Cardiac muscle cell (in vitro differentiated cells and primary cell): ENCODE results near the gene CEBPZOS. TPM values are rescaled to one million over a fixed set of nuclear protein-coding genes. Genes with fewer than 3 reads are reported as not detected.

ENCODE experiments used
- DNase-seq, 2 donors: peaks; one replicate each; pipeline versions ENCODE4 v3.0.0 to v3.0.0-alpha.2; 2010 to 2017; ENCODE audit warnings: low read depth in 1 of 2, low spot score in 1 of 2
- H3K27ac ChIP-seq: fragments of 200-600 bp; sonication (generic); 2 replicates; pipeline ENCODE4 v1.5.1; 2016
- H3K27me3 ChIP-seq: fragments of 200-600 bp; sonication (generic); 2 replicates; pipeline ENCODE4 v1.6.0; 2016; ENCODE audit warnings: control low read depth
- H3K36me3 ChIP-seq: fragments of 200-600 bp; sonication (generic); 2 replicates; pipeline ENCODE4 v1.5.1; 2016; ENCODE audit warnings: control low read depth
- H3K4me1 ChIP-seq: fragments of 200-600 bp; sonication (generic); 2 replicates; pipeline ENCODE4 v1.8.1; 2017; ENCODE audit warnings: low read depth, mild to moderate bottlenecking, mixed run types
- H3K4me3 ChIP-seq: fragments of 200-600 bp; sonication (generic); 2 replicates; pipeline ENCODE4 v1.5.1; 2016; ENCODE audit warnings: mild to moderate bottlenecking
- H3K9me3 ChIP-seq: fragments of 200-600 bp; sonication (generic); 2 replicates; pipeline ENCODE4 v1.5.1; 2017; ENCODE audit warnings: low read depth, mild to moderate bottlenecking, control low read depth
- polyA plus RNA-seq: library from polyadenylated mRNA; unstranded; fragments of >200 nt; fragmentation: Nextera tagmentation; extraction: Ambion mirVana; gene quantifications from 2 replicates; pipeline ENCODE4 v1.2.1, GENCODE V29; 2016
- total RNA-seq: library from RNA; depleted of rRNA; stranded (reverse); fragments of >200 nt; gene quantifications from 2 replicates; pipeline ENCODE4 v1.2.3, GENCODE V29; 2016
- TF ChIP-seq, protein P1 (sequence below): IDR thresholded peaks from 2 replicates; pipeline ENCODE4 v1.5.1; 2012; ENCODE audit warnings: low read depth, mild to moderate bottlenecking, low read length

The CEBPZOS gene
- total and polyA plus RNA-seq, 2 experiments from 2014 or later, result 10.6 to 25.4 TPM

GRCh38 chr2:37231241-37232130 lies 35.2 kb downstream of the CEBPZOS start, which contains the start of the genes CEBPZ and NDUFAF7:
CEBPZ (minus strand) TSS chr2:37231596; CDS start chr2:37231567, 29 bp downstream.
NDUFAF7 (plus strand) TSS chr2:37231658; CDS start chr2:37231706, 48 bp downstream.
- Histone ChIP-seq H3K9me3 (no peaks in the 10 kb centered on the region), H3K4me3 (peak within 1 kb of the TSS; percentile 95), H3K27ac (peak within 1 kb of the TSS; percentile 90), H3K36me3 (peaks cover 17% of the 10 kb centered on the region), H3K4me1 (peaks cover 5% of the 10 kb centered on the region), H3K27me3 (no peaks in the 10 kb centered on the region)
- DNase-seq, result peak; percentile 94
- TF ChIP-seq, protein P1, sequence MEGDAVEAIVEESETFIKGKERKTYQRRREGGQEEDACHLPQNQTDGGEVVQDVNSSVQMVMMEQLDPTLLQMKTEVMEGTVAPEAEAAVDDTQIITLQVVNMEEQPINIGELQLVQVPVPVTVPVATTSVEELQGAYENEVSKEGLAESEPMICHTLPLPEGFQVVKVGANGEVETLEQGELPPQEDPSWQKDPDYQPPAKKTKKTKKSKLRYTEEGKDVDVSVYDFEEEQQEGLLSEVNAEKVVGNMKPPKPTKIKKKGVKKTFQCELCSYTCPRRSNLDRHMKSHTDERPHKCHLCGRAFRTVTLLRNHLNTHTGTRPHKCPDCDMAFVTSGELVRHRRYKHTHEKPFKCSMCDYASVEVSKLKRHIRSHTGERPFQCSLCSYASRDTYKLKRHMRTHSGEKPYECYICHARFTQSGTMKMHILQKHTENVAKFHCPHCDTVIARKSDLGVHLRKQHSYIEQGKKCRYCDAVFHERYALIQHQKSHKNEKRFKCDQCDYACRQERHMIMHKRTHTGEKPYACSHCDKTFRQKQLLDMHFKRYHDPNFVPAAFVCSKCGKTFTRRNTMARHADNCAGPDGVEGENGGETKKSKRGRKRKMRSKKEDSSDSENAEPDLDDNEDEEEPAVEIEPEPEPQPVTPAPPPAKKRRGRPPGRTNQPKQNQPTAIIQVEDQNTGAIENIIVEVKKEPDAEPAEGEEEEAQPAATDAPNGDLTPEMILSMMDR, result no peak

DNA sequence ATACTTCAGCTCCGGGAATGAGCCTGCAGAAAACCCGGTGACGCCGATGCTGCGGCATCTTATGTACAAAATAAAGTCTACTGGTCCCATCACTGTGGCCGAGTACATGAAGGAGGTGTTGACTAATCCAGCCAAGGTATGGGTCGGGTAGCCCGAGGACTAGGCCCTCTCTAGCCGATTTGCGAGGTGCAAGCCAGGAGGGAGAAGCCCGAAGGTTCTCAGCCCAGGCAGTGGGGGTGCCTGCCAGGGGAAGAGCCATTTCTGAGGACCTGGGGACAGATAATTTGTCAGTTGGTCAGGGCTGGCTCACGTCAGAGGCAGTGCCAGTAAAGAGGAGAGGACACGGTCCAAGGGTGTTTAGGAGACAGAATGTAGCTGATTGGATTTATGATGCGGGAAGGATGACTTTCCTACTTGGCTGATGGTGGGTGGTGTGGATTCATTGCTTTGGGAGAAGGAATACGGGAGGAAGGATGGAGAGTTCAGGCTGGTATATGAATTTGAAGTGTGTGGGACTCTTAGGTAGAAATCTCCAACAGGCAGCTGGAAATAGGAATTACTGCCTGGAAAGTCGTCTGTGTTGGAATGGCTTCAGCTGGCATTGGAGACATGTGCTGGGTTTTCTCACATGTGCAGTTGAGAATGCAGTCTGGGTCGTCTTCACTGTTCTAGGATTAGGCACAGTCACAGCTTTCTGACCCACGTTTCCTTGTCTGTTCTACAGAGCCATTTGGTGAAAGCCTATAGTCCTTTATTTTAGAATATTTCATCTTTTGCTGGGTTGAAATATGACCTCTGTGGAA lies 36.0 kb downstream of the CEBPZOS start:
- H3K4me1 ChIP-seq, result peaks cover 5% of the 10 kb centered on the region
- no peaks in the 10 kb centered on the region for H3K9me3 ChIP-seq
- no peaks in the 10 kb centered on the region for H3K27me3 ChIP-seq
- peaks cover 13% of the 10 kb centered on the region for H3K36me3 ChIP-seq
- TF ChIP-seq, protein P1, result no peak
- peak in 1 of 2 donors; percentile 15 for DNase-seq
- H3K4me3 ChIP-seq, result peak overlapping the region; percentile 95
- peak overlapping the region; percentile 90 for H3K27ac ChIP-seq

- Histone ChIP-seq H3K9me3 (no peaks in the 10 kb centered on the region), H3K4me3 (no peak overlapping the region), H3K4me1 (no peaks in the 10 kb centered on the region), H3K36me3 (peaks cover 62% of the 10 kb centered on the region), H3K27ac (no peak overlapping the region), H3K27me3 (no peaks in the 10 kb centered on the region)
- TF ChIP-seq, protein P1, result no peak
- no peak for DNase-seq
These were observed 47.1 kb downstream of the CEBPZOS start for GRCh38 chr2:37243435-37243834.

DNA sequence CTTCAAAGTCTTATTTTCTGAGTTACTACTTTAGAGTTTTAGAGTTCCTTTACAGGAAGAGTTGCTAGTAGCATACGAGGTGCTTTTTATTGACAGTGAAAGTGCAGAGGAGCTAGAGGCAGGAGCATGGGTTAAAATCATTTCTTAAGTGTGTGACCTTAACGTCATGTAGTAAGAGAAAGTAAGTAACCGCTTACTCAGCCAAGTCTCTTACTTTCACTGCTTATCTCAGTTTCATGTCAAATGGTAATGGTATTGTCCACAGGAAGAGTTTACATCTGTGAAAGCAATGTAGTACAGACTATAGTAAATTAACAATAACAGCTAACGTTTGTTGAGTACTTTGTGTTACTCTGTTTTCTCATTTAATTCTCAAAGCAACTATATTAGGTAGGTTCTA lies 47.7 kb downstream of the CEBPZOS start:
- H3K4me1 ChIP-seq, result no peaks in the 10 kb centered on the region
- no peak overlapping the region for H3K27ac ChIP-seq
- TF ChIP-seq, protein P1, result no peak
- DNase-seq, result peak in 1 of 2 donors; percentile 25
- no peak overlapping the region for H3K4me3 ChIP-seq
- H3K36me3 ChIP-seq, result peaks cover 67% of the 10 kb centered on the region
- H3K27me3 ChIP-seq, result no peaks in the 10 kb centered on the region
- no peaks in the 10 kb centered on the region for H3K9me3 ChIP-seq

- Histone ChIP-seq H3K27me3 (no peaks in the 10 kb centered on the region), H3K9me3 (no peaks in the 10 kb centered on the region), H3K27ac (no peak overlapping the region), H3K4me1 (no peaks in the 10 kb centered on the region), H3K4me3 (no peak overlapping the region), H3K36me3 (peaks cover 67% of the 10 kb centered on the region)
- no peak for DNase-seq
- TF ChIP-seq, protein P1, result no peak
These were observed 48.5 kb downstream of the CEBPZOS start for GRCh38 chr2:37244755-37245154.
